HG03060 (cell line): Measurements from ENCODE around the gene NDST4.

Experiments
- ATAC-seq: cut with Tn5 transposase; IDR thresholded peaks from one replicate; pipeline ENCODE4 v1.9.1; 2021; ENCODE audit warnings: low read depth, moderate number of reproducible peaks; ENCODE audit not compliant: unreplicated experiment

Gene NDST4

GRCh38 chr4:114921191-114921590 is 192.2 kb downstream of the NDST4 start:
- no peak for ATAC-seq

GRCh38 chr4:114911111-114911510 is 202.3 kb downstream of the NDST4 start:
- no peak for ATAC-seq

- ATAC-seq, result no peak
Observed at GRCh38 chr4:114907568-114907967, 205.9 kb downstream of the NDST4 start.

GRCh38 chr4:114905017-114905416 is 208.4 kb downstream of the NDST4 start:
- no peak for ATAC-seq

GRCh38 chr4:114900934-114901333 is 212.5 kb downstream of the NDST4 start:
- no peak for ATAC-seq

GRCh38 chr4:114890773-114891172 is 222.6 kb downstream of the NDST4 start:
- no peak for ATAC-seq

GRCh38 chr4:114886761-114887160 is 226.7 kb downstream of the NDST4 start:
- ATAC-seq, result no peak

- no peak for ATAC-seq
Observed at GRCh38 chr4:114883641-114884040, 229.8 kb downstream of the NDST4 start.

GRCh38 chr4:114879916-114880669 is 233.3 kb downstream of the NDST4 start:
- no peak for ATAC-seq

- no peak for ATAC-seq
Observed at GRCh38 chr4:114875630-114876029, 237.8 kb downstream of the NDST4 start.

GRCh38 chr4:114874321-114874720 is 239.1 kb downstream of the NDST4 start:
- no peak for ATAC-seq

- ATAC-seq, result no peak
Observed at GRCh38 chr4:114870987-114871386, 242.4 kb downstream of the NDST4 start.

GRCh38 chr4:114866901-114867670 is 246.3 kb downstream of the NDST4 start:
- no peak for ATAC-seq

GRCh38 chr4:114864060-114864459 is 249.4 kb downstream of the NDST4 start:
- ATAC-seq, result no peak

GRCh38 chr4:114860786-114861185 is 252.6 kb downstream of the NDST4 start:
- no peak for ATAC-seq

- ATAC-seq, result no peak
Observed at GRCh38 chr4:114857831-114858230, 255.6 kb downstream of the NDST4 start.

GRCh38 chr4:114839986-114840385 is 273.4 kb downstream of the NDST4 start:
- no peak for ATAC-seq

- ATAC-seq, result no peak
Observed at GRCh38 chr4:114830628-114831027, 282.8 kb downstream of the NDST4 start.

GRCh38 chr4:114827651-114828050 is 285.8 kb downstream of the NDST4 start:
- no peak for ATAC-seq

GRCh38 chr4:114815760-114816159 is 297.7 kb downstream of the NDST4 start:
- ATAC-seq, result no peak

GRCh38 chr4:114813961-114814360 is 299.5 kb downstream of the NDST4 start:
- no peak for ATAC-seq
